K562 (cell line): ENCODE results near the gene BSCL2. TPM values are rescaled to one million over a fixed set of nuclear protein-coding genes. Genes with fewer than 3 reads are reported as not detected.
A peak's percentile ranks its signal among the peaks of the same experiment; 100 is the strongest.

Source experiments
- ATAC-seq: fragments of 200-7000 bp; cut with Tn5 transposase; 3 replicates; pipeline ENCODE4 v1.9.1; 2020; ENCODE audit warnings: moderate library complexity
- BruUV-seq: library from RNA; stranded (reverse); fragments of 400-500 nt; replicated peaks from 2 replicates; lab custom pipeline; 2021; lab: Mats Ljungman, UMichigan
- CTCF ChIA-PET: fragments of 300-600 bp; formaldehyde crosslinking; extraction: SDS; loops from one replicate; lab custom pipeline; 2021; ENCODE audit warnings: low intra/inter-chr PET ratio; lab: Yijun Ruan, JAX
- POLR2A ChIA-PET: fragments of 300-600, 350-650 bp; sonication (Branson Sonifier 250); formaldehyde crosslinking; extraction: SDS; loops from one replicate; lab custom pipeline; 2021; ENCODE audit warnings: antibody characterized with exemption, inconsistent platforms; lab: Yijun Ruan, JAX
- DNase-seq, 4 experiments: peaks; one replicate each; pipeline versions ENCODE4 v3.0.0 to v3.0.0-alpha.2; 2011 to 2018; ENCODE audit warnings: low spot score in 3 of 4, mixed read lengths in 3 of 4; ENCODE audit errors: extremely low read depth in 1 of 4
- FAIRE-seq: peaks from 2 replicates; lab custom pipeline; 2011; peaks lifted over from hg19 to GRCh38; lab: Jason Lieb, UNC
- H2AFZ ChIP-seq: 2 replicates; pipeline ENCODE4 v1.6.0; 2011; ENCODE audit warnings: low read depth, low read length, control low read depth, inconsistent platforms
- H3K27ac ChIP-seq: fragments of 200-600 bp; 3 replicates; pipeline ENCODE4 v1.8.0; 2011; ENCODE audit warnings: low read depth, mild to moderate bottlenecking, control low read depth, inconsistent platforms, low read length, moderate library complexity, mixed read lengths; ENCODE audit errors: extremely low read depth
- H3K27me3 ChIP-seq, 2 experiments: fragments of 300-600 bp in 1 of 2; 2 replicates in 1 of 2; 3 replicates in 1 of 2; pipeline versions ENCODE4 v1.6.0 to v1.8.0; 2011; ENCODE audit warnings: inconsistent platforms in 2 of 2, low read length in 2 of 2, mild to moderate bottlenecking in 1 of 2, mixed read lengths in 1 of 2, moderate library complexity in 1 of 2; ENCODE audit not compliant: control insufficient read depth in 2 of 2, insufficient read depth in 2 of 2
- H3K36me3 ChIP-seq: fragments of 300-600 bp; 3 replicates; pipeline ENCODE4 v1.8.0; 2011; ENCODE audit warnings: mild to moderate bottlenecking, low read length, inconsistent platforms; ENCODE audit not compliant: control insufficient read depth, insufficient read depth
- H3K4me1 ChIP-seq, 2 experiments: fragments of 200-600 bp in 1 of 2; replicated peaks in 1 of 2; 2 replicates in 1 of 2; 3 replicates in 1 of 2; pipeline versions ENCODE4 v1.5.1 to v1.8.0; 2011; ENCODE audit warnings: inconsistent platforms in 2 of 2, low read length in 2 of 2, mild to moderate bottlenecking in 1 of 2, mixed read lengths in 1 of 2, moderate library complexity in 1 of 2; ENCODE audit not compliant: control insufficient read depth in 2 of 2, insufficient read depth in 2 of 2
- H3K4me2 ChIP-seq: 2 replicates; pipeline ENCODE4 v1.6.1; 2011; ENCODE audit warnings: low read length, control low read depth, inconsistent platforms, mixed read lengths; ENCODE audit not compliant: insufficient read depth
- H3K4me3 ChIP-seq: fragments of 200-600 bp; sonication (generic), shearing (Covaris generic); 2 replicates; pipeline ENCODE4 v1.5.1; 2016; ENCODE audit warnings: control low read depth, inconsistent platforms
- H3K79me2 ChIP-seq: fragments of 200-600 bp; 3 replicates; pipeline ENCODE4 v1.8.0; 2011; ENCODE audit warnings: low read length, inconsistent platforms; ENCODE audit not compliant: control insufficient read depth, insufficient read depth
- H3K9ac ChIP-seq, 2 experiments: 2 replicates each; pipeline versions ENCODE4 v1.6.0 to v1.6.1; 2011; ENCODE audit warnings: low read depth in 2 of 2, low read length in 2 of 2, control low read depth in 1 of 2, inconsistent platforms in 1 of 2, mild to moderate bottlenecking in 1 of 2, mixed read lengths in 1 of 2; ENCODE audit not compliant: insufficient read depth in 1 of 2
- H3K9me1 ChIP-seq: one replicate; pipeline ENCODE4 v1.6.0; 2011; ENCODE audit warnings: inconsistent platforms, mild to moderate bottlenecking, low read length, moderate library complexity; ENCODE audit not compliant: control insufficient read depth, insufficient read depth
- H3K9me3 ChIP-seq: replicated peaks from 2 replicates; pipeline ENCODE4 v1.5.1; 2011; ENCODE audit warnings: low read depth, low read length, inconsistent platforms; ENCODE audit not compliant: control insufficient read depth, insufficient read depth
- H4K20me1 ChIP-seq: replicated peaks from 2 replicates; pipeline ENCODE4 v1.6.1; 2011; ENCODE audit warnings: low read length, inconsistent platforms, mixed read lengths; ENCODE audit not compliant: control insufficient read depth, insufficient read depth
- ATF1 ChIP-seq, 2 experiments: fragments of 450-650 bp in 1 of 2; IDR thresholded peaks; 2 replicates each; pipeline ENCODE4 v1.6.1; 2016; ENCODE audit warnings: missing compliant biosample characterization in 1 of 2, missing genetic modification characterization in 1 of 2
- BDP1 ChIP-seq: IDR thresholded peaks from 3 replicates; pipeline ENCODE4 v1.6.1; 2011; ENCODE audit not compliant: insufficient read length, insufficient read depth
- CBX3 ChIP-seq, 2 experiments: IDR thresholded peaks; 1 replicate in 1 of 2; 2 replicates in 1 of 2; pipeline ENCODE4 v1.6.1; 2012; ENCODE audit warnings: inconsistent platforms in 2 of 2, low read length in 2 of 2, borderline replicate concordance in 1 of 2, control low read depth in 1 of 2
- GATA2 ChIP-seq: sonication (generic); formaldehyde crosslinking; IDR thresholded peaks from 2 replicates; pipeline ENCODE4 v1.4.0; 2020; ENCODE audit warnings: mild to moderate bottlenecking, missing genetic modification reagents
- MNT ChIP-seq, 2 experiments: fragments of 450-650 bp; conservative IDR thresholded peaks; 2 replicates each; pipeline ENCODE4 v1.6.1; 2017; ENCODE audit warnings: mild to moderate bottlenecking in 2 of 2, moderate library complexity in 2 of 2
- MYNN ChIP-seq, 2 experiments: sonication (generic); formaldehyde crosslinking in 1 of 2; IDR thresholded peaks; 2 replicates each; pipeline versions ENCODE4 v1.5.0 to v1.6.1; 2016 to 2020; ENCODE audit warnings: antibody characterized with exemption in 1 of 2, missing genetic modification reagents in 1 of 2
- NRF1 ChIP-seq, 2 experiments: fragments of 450-650 bp; IDR thresholded peaks in 1 of 2; conservative IDR thresholded peaks in 1 of 2; 2 replicates each; pipeline ENCODE4 v1.6.1; 2014; ENCODE audit warnings: mild to moderate bottlenecking in 2 of 2
- POLR2AphosphoS2 ChIP-seq: IDR thresholded peaks from 2 replicates; pipeline ENCODE4 v1.6.1; 2012; ENCODE audit warnings: low read length, improper control_type of control experiment
- SIN3A ChIP-seq, 2 experiments: fragments of 150-350 bp in 1 of 2; IDR thresholded peaks; 2 replicates each; pipeline ENCODE4 v1.6.1; 2011 to 2016; ENCODE audit warnings: borderline replicate concordance in 2 of 2, low read depth in 2 of 2, low read length in 2 of 2, mild to moderate bottlenecking in 2 of 2, moderate library complexity in 2 of 2; ENCODE audit not compliant: control insufficient read depth in 1 of 2
- ZNF274 ChIP-seq: IDR thresholded peaks from 2 replicates; pipeline ENCODE4 v1.6.1; 2011; ENCODE audit warnings: low read depth, mild to moderate bottlenecking, low read length, moderate library complexity, borderline replicate concordance
- WGBS: fragments of 100-300 bp; shearing (Covaris generic); methylation state at CpG from one replicate; pipeline ENCODE4 v1.1.6; 2016; ENCODE audit warnings: low coverage, mixed read lengths; ENCODE audit not compliant: insufficient coverage; ENCODE audit errors: missing lambda C conversion rate; 5-methylcytosine and 5-hydroxymethylcytosine counted together
- in situ Hi-C: fragments of 300-500 bp; cut with MboI; formaldehyde crosslinking; loops from 4 replicates; pipeline ENCODE4 v1.15.0; 2018; ENCODE audit warnings: inconsistent platforms, mixed read lengths
- intact Hi-C: fragments of 100-400 bp; cut with micrococcal nuclease; formaldehyde crosslinking; loops from 2 replicates; pipeline ENCODE4 v1.14.2; 2022
- polyA plus RNA-seq, 8 experiments: library from polyadenylated mRNA; depleted of rRNA in 4 of 8; stranded (reverse) in 5 of 8; unstranded in 3 of 8; fragments of >200 nt; fragmentation: Nextera tagmentation in 2 of 8; fragmentation: Illumina TruSeq in 1 of 8; extraction: Ambion mirVana in 2 of 8; extraction: Trizol in 1 of 8; gene quantifications; 2 replicates each; pipeline versions ENCODE4 v1.2.1 to v1.2.3, GENCODE V29; 2011 to 2014; ENCODE audit warnings: inconsistent platforms in 1 of 8, missing spikeins in 1 of 8
- total RNA-seq, 7 experiments: library from RNA; depleted of rRNA in 6 of 7; stranded (reverse); fragments of >200 nt in 6 of 7; fragmentation: Illumina TruSeq in 2 of 7; extraction: Trizol in 2 of 7; gene quantifications; 2 replicates each; pipeline versions ENCODE4 v1.2.1 to v1.2.3, GENCODE V29; 2011 to 2021; ENCODE audit warnings: low replicate concordance in 1 of 7
- TF ChIP-seq, protein P1 (sequence below): sonication (generic); formaldehyde crosslinking; IDR thresholded peaks from 2 replicates; pipeline ENCODE4 v1.8.0; 2022; ENCODE audit warnings: mild to moderate bottlenecking, missing genetic modification reagents
- TF ChIP-seq, protein P2 (sequence below): fragments of 450-650 bp; IDR thresholded peaks from one replicate; pipeline ENCODE4 v1.6.1; 2018; ENCODE audit warnings: mild to moderate bottlenecking, moderate library complexity; ENCODE audit not compliant: partially characterized antibody

The BSCL2 gene
- total and polyA plus RNA-seq, 9 of the 15 experiments (the other 6 are each of a cell fraction or from before 2014, with no cell fraction given) = 18.9 to 51.7 (median 35.2) TPM

GRCh38 chr11:62646825-62647608, 60.2 kb downstream of the BSCL2 start:
- no peaks in the 10 kb centered on the region for H3K27me3 ChIP-seq
- intact Hi-C loops = loop anchor here (1.0 to 2.0 kb wide), 3 partner anchors 18 to 48 kb away; partner anchors contain the start of genes C11orf98, CSKMT, EML3 and ROM1
- peak in 1 of 4 experiments; percentile 21 for DNase-seq
- peak overlapping the region; percentile 70 for H3K4me2 ChIP-seq
- H3K9me3 ChIP-seq = no peaks in the 10 kb centered on the region
- FAIRE-seq = no peak
- peaks cover 20% of the 10 kb centered on the region for H4K20me1 ChIP-seq
- H3K27ac ChIP-seq = peak overlapping the region; percentile 55; the same call in 2 of the 3 replicates
- peak overlapping the region; percentile 43 to 85 for H3K9ac ChIP-seq
- peaks cover 71% of the 10 kb centered on the region for H3K36me3 ChIP-seq
- H3K9me1 ChIP-seq = no peaks in the 10 kb centered on the region
- BruUV-seq = no TSS peak
- peaks cover 15 to 43% of the 10 kb centered on the region in 2 experiments for H3K4me1 ChIP-seq
- H2AFZ ChIP-seq = no peak overlapping the region
- no peak overlapping the region for H3K4me3 ChIP-seq
- in situ Hi-C loops = no loop called here
- ChIA-PET POLR2A (interaction anchor here (0.6 to 4.5 kb wide), 11 partner anchors 8 to 64 kb away, joined by 3 to 83 read pairs (median 5); partner anchors contain the start of genes B3GAT3, C11orf98, CSKMT and MTA2), CTCF (interaction anchor here (0.6 to 1.1 kb wide), 2 partner anchors 34 to 36 kb away, joined by 3 to 4 read pairs; partner anchors contain the start of gene ROM1)
- 60% methylated on average over 28 of the region's 32 CpGs for WGBS
- ATAC-seq = peak; percentile 4
- H3K79me2 ChIP-seq = peaks cover 66% of the 10 kb centered on the region
- TF ChIP-seq MNT (conservative IDR thresholded peaks at IDR 0.05) (0 out of 4 replicates have a peak, but pooled peaks of 1 of the 2 experiments have one; percentile 10), CBX3 (IDR thresholded peaks at IDR 0.05; ENCODE audit: borderline replicate concordance in 1 of 2, low read length in 2 of 2) (no peak), MYNN (IDR thresholded peaks at IDR 0.05) (0 out of 2 replicates have a peak, but pooled peaks have one; percentile 19), MYNN (CRISPR knock-in tag; IDR thresholded peaks at IDR 0.05) (no peak), GATA2 (CRISPR knock-in tag) (no peak), POLR2AphosphoS2 (peak; percentile 35; the same call in 1 of the 2 replicates), BDP1 (no peak), ATF1 (CRISPR knock-in tag; IDR thresholded peaks at IDR 0.05) (no peak), ATF1 (tag; IDR thresholded peaks at IDR 0.05) (no peak), SIN3A (IDR thresholded peaks at IDR 0.05; ENCODE audit: borderline replicate concordance in 2 of 2, control insufficient read depth in 1 of 2, low read depth in 2 of 2, low read length in 2 of 2) (peak in 1 of 2 experiments; percentile 13; a peak in 1 of 4 replicates), NRF1 (conservative IDR thresholded peaks at IDR 0.05 in 1 of 2, IDR thresholded peaks at IDR 0.05 in 1 of 2) (peak in 1 of 2 experiments; percentile 3; a peak in 1 of 4 replicates), ZNF274 (no peak)
- TF ChIP-seq, protein P1, sequence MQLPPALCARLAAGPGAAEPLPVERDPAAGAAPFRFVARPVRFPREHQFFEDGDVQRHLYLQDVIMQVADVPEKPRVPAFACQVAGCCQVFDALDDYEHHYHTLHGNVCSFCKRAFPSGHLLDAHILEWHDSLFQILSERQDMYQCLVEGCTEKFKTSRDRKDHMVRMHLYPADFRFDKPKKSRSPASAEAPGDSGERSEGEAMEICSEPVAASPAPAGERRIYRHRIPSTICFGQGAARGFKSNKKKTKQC (CRISPR knock-in tag) = no peak
- TF ChIP-seq, protein P2, sequence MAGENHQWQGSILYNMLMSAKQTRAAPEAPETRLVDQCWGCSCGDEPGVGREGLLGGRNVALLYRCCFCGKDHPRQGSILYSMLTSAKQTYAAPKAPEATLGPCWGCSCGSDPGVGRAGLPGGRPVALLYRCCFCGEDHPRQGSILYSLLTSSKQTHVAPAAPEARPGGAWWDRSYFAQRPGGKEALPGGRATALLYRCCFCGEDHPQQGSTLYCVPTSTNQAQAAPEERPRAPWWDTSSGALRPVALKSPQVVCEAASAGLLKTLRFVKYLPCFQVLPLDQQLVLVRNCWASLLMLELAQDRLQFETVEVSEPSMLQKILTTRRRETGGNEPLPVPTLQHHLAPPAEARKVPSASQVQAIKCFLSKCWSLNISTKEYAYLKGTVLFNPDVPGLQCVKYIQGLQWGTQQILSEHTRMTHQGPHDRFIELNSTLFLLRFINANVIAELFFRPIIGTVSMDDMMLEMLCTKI = no peak
